HL-60 (cell line): ENCODE results near the gene GALNT4.

Experiments
- DNase-seq, 2 experiments: peaks; one replicate each; pipeline ENCODE4 v3.0.0-alpha.2; 2010 to 2020; ENCODE audit warnings: low read depth in 1 of 2, low spot score in 1 of 2
- H3K27ac ChIP-seq: fragments of 250-450 bp; sonication (Bioruptor Pico); replicated peaks from 2 replicates; pipeline ENCODE4 v1.5.1; 2020; ENCODE audit warnings: mild to moderate bottlenecking, moderate library complexity
- H3K27me3 ChIP-seq: fragments of 250-450 bp; sonication (Bioruptor Pico); 2 replicates; pipeline ENCODE4 v1.5.1; 2021; ENCODE audit warnings: mild to moderate bottlenecking, moderate library complexity; ENCODE audit not compliant: insufficient read depth, poor library complexity, severe bottlenecking
- H3K4me3 ChIP-seq: replicated peaks from 2 replicates; pipeline ENCODE4 v1.5.1; 2011; ENCODE audit warnings: mild to moderate bottlenecking, control low read depth, low read length; ENCODE audit not compliant: insufficient read depth
- GABPA ChIP-seq: IDR thresholded peaks from 2 replicates; pipeline ENCODE4 v1.6.1; 2012; ENCODE audit warnings: low read depth
- POLR2AphosphoS5 ChIP-seq: IDR thresholded peaks from 2 replicates; pipeline ENCODE4 v1.6.1; 2012; ENCODE audit warnings: low read depth
- SPI1 ChIP-seq: IDR thresholded peaks from 2 replicates; pipeline ENCODE4 v1.6.1; 2012; ENCODE audit warnings: low read depth, mild to moderate bottlenecking, borderline replicate concordance
- TF ChIP-seq, protein P1 (sequence below): IDR thresholded peaks from 2 replicates; pipeline ENCODE4 v1.6.1; 2012; ENCODE audit warnings: low read depth; ENCODE audit not compliant: insufficient replicate concordance
- TF ChIP-seq, protein P2 (sequence below): IDR thresholded peaks from one replicate; pipeline ENCODE4 v1.5.1; 2011; ENCODE audit warnings: low read length, control low read depth, inconsistent platforms; ENCODE audit not compliant: insufficient read depth

GALNT4 gene

DNA sequence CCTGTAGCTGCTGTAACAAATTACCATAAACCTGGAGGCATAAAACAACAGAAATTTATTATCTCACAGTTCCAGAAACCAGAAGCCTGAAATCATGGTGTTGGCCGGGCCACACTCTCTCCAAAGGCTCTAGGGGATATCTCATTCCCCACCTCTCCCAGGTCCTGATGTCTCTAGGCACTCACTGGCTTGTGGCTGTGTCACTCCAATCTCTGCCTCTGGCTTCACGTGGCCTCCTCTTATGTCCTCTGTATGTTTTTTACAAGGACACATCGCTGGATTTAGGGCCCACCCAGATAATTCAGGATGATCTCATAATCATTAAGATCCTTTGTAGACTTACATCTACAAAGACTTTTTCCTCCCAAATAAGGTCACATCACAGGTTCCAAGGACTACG, 8.0 kb downstream of the GALNT4 start:
- Histone ChIP-seq H3K4me3 (no peak overlapping the region), H3K27me3 (no peaks in the 10 kb centered on the region)

DNA sequence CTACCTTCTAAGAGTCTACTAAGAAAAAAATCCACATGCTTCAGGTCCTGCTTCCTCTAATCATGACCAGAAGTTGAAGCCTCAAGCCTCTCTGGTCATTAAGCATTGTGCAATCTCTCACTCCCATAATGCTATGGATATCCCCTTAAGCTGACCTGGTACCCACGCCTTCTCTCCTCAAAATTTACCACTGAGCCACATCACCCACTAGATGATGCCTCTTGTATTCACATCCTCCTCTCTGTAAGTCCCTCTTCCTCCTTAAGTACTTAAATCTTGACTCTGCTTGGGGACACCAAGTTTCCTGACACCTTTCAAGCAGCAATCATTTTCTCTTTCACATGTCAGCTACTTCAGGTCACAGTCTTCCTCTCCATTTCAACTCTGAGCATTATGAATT, 9.8 kb downstream of the GALNT4 start:
- Histone ChIP-seq H3K27me3 (no peaks in the 10 kb centered on the region), H3K4me3 (no peak overlapping the region), H3K27ac (no peak overlapping the region)
- DNase-seq = peak; percentile 20 to 37
- TF ChIP-seq POLR2AphosphoS5 (no peak), SPI1 (no peak), GABPA (no peak)
- TF ChIP-seq, protein P1, sequence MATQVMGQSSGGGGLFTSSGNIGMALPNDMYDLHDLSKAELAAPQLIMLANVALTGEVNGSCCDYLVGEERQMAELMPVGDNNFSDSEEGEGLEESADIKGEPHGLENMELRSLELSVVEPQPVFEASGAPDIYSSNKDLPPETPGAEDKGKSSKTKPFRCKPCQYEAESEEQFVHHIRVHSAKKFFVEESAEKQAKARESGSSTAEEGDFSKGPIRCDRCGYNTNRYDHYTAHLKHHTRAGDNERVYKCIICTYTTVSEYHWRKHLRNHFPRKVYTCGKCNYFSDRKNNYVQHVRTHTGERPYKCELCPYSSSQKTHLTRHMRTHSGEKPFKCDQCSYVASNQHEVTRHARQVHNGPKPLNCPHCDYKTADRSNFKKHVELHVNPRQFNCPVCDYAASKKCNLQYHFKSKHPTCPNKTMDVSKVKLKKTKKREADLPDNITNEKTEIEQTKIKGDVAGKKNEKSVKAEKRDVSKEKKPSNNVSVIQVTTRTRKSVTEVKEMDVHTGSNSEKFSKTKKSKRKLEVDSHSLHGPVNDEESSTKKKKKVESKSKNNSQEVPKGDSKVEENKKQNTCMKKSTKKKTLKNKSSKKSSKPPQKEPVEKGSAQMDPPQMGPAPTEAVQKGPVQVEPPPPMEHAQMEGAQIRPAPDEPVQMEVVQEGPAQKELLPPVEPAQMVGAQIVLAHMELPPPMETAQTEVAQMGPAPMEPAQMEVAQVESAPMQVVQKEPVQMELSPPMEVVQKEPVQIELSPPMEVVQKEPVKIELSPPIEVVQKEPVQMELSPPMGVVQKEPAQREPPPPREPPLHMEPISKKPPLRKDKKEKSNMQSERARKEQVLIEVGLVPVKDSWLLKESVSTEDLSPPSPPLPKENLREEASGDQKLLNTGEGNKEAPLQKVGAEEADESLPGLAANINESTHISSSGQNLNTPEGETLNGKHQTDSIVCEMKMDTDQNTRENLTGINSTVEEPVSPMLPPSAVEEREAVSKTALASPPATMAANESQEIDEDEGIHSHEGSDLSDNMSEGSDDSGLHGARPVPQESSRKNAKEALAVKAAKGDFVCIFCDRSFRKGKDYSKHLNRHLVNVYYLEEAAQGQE = no peak
- TF ChIP-seq, protein P2, sequence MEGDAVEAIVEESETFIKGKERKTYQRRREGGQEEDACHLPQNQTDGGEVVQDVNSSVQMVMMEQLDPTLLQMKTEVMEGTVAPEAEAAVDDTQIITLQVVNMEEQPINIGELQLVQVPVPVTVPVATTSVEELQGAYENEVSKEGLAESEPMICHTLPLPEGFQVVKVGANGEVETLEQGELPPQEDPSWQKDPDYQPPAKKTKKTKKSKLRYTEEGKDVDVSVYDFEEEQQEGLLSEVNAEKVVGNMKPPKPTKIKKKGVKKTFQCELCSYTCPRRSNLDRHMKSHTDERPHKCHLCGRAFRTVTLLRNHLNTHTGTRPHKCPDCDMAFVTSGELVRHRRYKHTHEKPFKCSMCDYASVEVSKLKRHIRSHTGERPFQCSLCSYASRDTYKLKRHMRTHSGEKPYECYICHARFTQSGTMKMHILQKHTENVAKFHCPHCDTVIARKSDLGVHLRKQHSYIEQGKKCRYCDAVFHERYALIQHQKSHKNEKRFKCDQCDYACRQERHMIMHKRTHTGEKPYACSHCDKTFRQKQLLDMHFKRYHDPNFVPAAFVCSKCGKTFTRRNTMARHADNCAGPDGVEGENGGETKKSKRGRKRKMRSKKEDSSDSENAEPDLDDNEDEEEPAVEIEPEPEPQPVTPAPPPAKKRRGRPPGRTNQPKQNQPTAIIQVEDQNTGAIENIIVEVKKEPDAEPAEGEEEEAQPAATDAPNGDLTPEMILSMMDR = no peak

More for the DNA sequence above, 8.0 kb downstream of the GALNT4 start:
- DNase-seq = no peak
- no peak for TF ChIP-seq GABPA
- TF ChIP-seq, protein P2 = no peak
- no peak overlapping the region for H3K27ac ChIP-seq

DNA sequence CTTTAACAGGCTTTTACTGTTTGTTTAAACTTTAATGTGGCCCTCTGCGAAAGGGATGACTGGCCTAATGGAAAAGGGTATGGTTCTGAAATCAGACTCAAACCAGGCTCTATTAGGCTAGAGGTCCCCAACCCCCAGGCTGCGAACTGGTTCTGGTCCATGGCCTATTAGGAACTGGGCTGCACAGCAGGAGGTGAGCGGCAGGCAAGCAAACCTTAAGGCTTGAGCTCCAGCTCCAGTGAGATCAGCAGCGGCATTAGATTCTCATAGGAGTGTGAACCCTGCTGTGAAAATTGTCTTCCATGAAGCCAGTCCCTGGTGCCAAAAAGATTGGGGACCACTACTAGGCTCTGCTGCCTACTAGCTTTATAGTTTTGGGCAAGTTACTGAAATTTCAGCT, 11.1 kb downstream of the GALNT4 start:
- DNase-seq = no peak
- TF ChIP-seq GABPA (no peak), POLR2AphosphoS5 (no peak), SPI1 (no peak)
- TF ChIP-seq, protein P1 = no peak
- TF ChIP-seq, protein P2 = no peak

DNA sequence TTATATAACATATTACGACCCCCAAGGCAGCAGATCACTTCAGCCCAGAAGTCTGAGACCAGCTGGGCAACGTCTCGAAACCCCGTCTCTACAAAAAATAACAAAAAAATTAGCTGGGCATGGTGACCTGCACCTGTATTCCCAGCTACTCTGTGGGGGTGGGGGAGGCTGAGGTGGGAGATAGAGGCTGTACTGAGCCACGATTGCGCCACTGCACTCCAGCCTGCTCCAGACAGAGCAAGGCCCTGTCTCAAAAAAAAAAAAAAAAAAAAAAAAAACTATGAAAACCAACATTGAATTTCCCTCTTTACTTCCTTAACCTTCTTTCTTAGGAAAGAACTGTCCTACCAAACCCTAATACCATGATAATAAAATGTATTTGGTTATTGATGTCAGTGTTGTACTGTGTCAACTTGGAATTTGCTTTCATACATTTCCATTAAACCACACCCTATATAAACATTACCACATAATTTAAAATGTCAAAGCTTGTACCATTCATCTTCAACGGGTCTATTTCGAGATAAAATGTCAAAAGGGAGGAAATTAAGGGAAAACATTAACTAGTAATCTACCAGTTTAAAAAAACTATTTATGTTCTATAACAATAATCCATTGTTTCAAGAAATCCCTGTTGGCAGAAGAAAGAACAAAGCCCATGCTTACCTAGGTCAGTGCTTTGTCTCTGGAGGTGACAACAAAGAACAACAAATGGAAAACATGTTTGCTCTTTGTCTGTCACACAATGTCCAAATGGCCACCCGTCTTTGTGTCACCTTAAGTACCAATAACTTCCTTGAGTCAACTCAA, 17.4 kb downstream of the GALNT4 start:
- DNase-seq = no peak
- H3K27ac ChIP-seq = no peak overlapping the region
- TF ChIP-seq, protein P1 = no peak
- TF ChIP-seq, protein P2 = no peak
- no peak for TF ChIP-seq GABPA
- no peak for TF ChIP-seq SPI1
- no peak for TF ChIP-seq POLR2AphosphoS5
- no peak overlapping the region for H3K4me3 ChIP-seq
- H3K27me3 ChIP-seq = no peaks in the 10 kb centered on the region

More for the DNA sequence above, 11.1 kb downstream of the GALNT4 start:
- Histone ChIP-seq H3K27me3 (no peaks in the 10 kb centered on the region), H3K4me3 (no peak overlapping the region), H3K27ac (peak overlapping the region; percentile 31)
